Neural cell (in vitro differentiated cells): Measurements from ENCODE around the gene MAPK4. TPM values are rescaled to one million over a fixed set of nuclear protein-coding genes. Genes with fewer than 3 reads are reported as not detected.

Source experiments
- H2AFZ ChIP-seq: fragments of 200-600, 300-800 bp; sonication (generic), shearing (Covaris generic); 2 replicates; pipeline ENCODE4 v1.6.0; 2014; ENCODE audit warnings: low read depth, mild to moderate bottlenecking, antibody characterized with exemption, low read length, moderate library complexity
- H3F3A ChIP-seq: fragments of 200-600 bp; shearing (Covaris generic); 2 replicates; pipeline ENCODE4 v1.6.1; 2016; ENCODE audit warnings: mild to moderate bottlenecking, moderate library complexity, mixed read lengths, antibody characterized with exemption, low read length; ENCODE audit not compliant: insufficient read depth, poor library complexity, severe bottlenecking
- H3K27ac ChIP-seq: fragments of 200-600, 300-800 bp; sonication (generic), shearing (Covaris generic); 2 replicates; pipeline ENCODE4 v1.5.1; 2014; ENCODE audit warnings: mild to moderate bottlenecking, low read length, moderate library complexity
- H3K27me3 ChIP-seq: fragments of 300-800, 200-600 bp; sonication (generic), shearing (Covaris generic); 2 replicates; pipeline ENCODE4 v1.6.0; 2014; ENCODE audit warnings: mild to moderate bottlenecking, low read depth, low read length, moderate library complexity; ENCODE audit not compliant: insufficient read depth
- H3K36me3 ChIP-seq: fragments of 300-800, 200-600 bp; sonication (generic), shearing (Covaris generic); 2 replicates; pipeline ENCODE4 v1.5.1; 2014; ENCODE audit warnings: mild to moderate bottlenecking, antibody characterized with exemption, low read length, moderate library complexity; ENCODE audit not compliant: insufficient read depth
- H3K4me2 ChIP-seq: fragments of 300-800, 200-600 bp; sonication (generic), shearing (Covaris generic); 2 replicates; pipeline ENCODE4 v1.6.0; 2014; ENCODE audit warnings: mild to moderate bottlenecking, low read length
- H3K4me3 ChIP-seq: fragments of 300-800, 200-600 bp; sonication (generic), shearing (Covaris generic); 2 replicates; pipeline ENCODE4 v1.5.1; 2014; ENCODE audit warnings: mild to moderate bottlenecking, low read length, moderate library complexity
- H3K79me2 ChIP-seq: fragments of 200-600 bp; shearing (Covaris generic); replicated peaks from 2 replicates; pipeline ENCODE4 v1.6.0; 2014; ENCODE audit warnings: mild to moderate bottlenecking, low read length, moderate library complexity; ENCODE audit not compliant: insufficient read depth
- H3K9ac ChIP-seq: fragments of 300-800, 200-600 bp; sonication (generic), shearing (Covaris generic); 2 replicates; pipeline ENCODE4 v1.6.1; 2016; ENCODE audit warnings: mild to moderate bottlenecking, low read length, mixed read lengths
- H3K9me2 ChIP-seq: fragments of 200-600 bp; shearing (Covaris generic); 2 replicates; pipeline ENCODE4 v1.6.1; 2016; ENCODE audit warnings: mild to moderate bottlenecking, low read length, mixed read lengths; ENCODE audit not compliant: insufficient read depth
- H3K9me3 ChIP-seq: fragments of 200-600, 300-800 bp; sonication (generic), shearing (Covaris generic); 2 replicates; pipeline ENCODE4 v1.6.1; 2016; ENCODE audit warnings: mild to moderate bottlenecking, mixed run types, low read length, moderate library complexity, mixed read lengths
- H4K20me1 ChIP-seq: fragments of 200-600 bp; shearing (Covaris generic); 2 replicates; pipeline ENCODE4 v1.6.1; 2016; ENCODE audit warnings: mild to moderate bottlenecking, mixed run types; ENCODE audit not compliant: insufficient read depth
- CTCF ChIP-seq: fragments of 450-650 bp; IDR thresholded peaks from 2 replicates; pipeline ENCODE4 v1.5.1; 2014; ENCODE audit warnings: antibody characterized with exemption, mild to moderate bottlenecking, moderate library complexity; ENCODE audit not compliant: poor library complexity, severe bottlenecking
- EP300 ChIP-seq: fragments of 450-650 bp; conservative IDR thresholded peaks from 2 replicates; pipeline ENCODE4 v1.6.1; 2014; ENCODE audit warnings: antibody characterized with exemption, mild to moderate bottlenecking, moderate library complexity; ENCODE audit not compliant: poor library complexity, severe bottlenecking
- EZH2 ChIP-seq: fragments of 200-600, 300-800 bp; shearing (Covaris generic), sonication (generic); IDR thresholded peaks from 2 replicates; pipeline ENCODE4 v1.6.1; 2014; ENCODE audit warnings: antibody characterized with exemption, low read length, borderline replicate concordance, mild to moderate bottlenecking; ENCODE audit not compliant: insufficient read depth, poor library complexity, severe bottlenecking
- MXI1 ChIP-seq: fragments of 450-650 bp; conservative IDR thresholded peaks from 2 replicates; pipeline ENCODE4 v1.6.1; 2014; ENCODE audit warnings: antibody characterized with exemption, mild to moderate bottlenecking; ENCODE audit not compliant: poor library complexity, severe bottlenecking
- POLR2AphosphoS5 ChIP-seq: IDR thresholded peaks from 2 replicates; pipeline ENCODE4 v1.6.1; 2012
- RAD21 ChIP-seq: fragments of 450-650 bp; conservative IDR thresholded peaks from 2 replicates; pipeline ENCODE4 v1.6.1; 2014; ENCODE audit warnings: antibody characterized with exemption, mild to moderate bottlenecking, moderate library complexity
- REST ChIP-seq: IDR thresholded peaks from 2 replicates; pipeline ENCODE4 v1.6.1; 2012; ENCODE audit warnings: borderline replicate concordance
- SMC3 ChIP-seq: fragments of 450-650 bp; conservative IDR thresholded peaks from 2 replicates; pipeline ENCODE4 v1.6.1; 2014; ENCODE audit warnings: antibody characterized with exemption, mild to moderate bottlenecking, moderate library complexity; ENCODE audit not compliant: poor library complexity
- TAF1 ChIP-seq: IDR thresholded peaks from 2 replicates; pipeline ENCODE4 v1.6.1; 2012; ENCODE audit warnings: low read depth
- polyA plus RNA-seq: library from polyadenylated mRNA; depleted of rRNA; stranded (reverse); fragments of >200 nt; gene quantifications from 2 replicates; pipeline ENCODE4 v1.2.3, GENCODE V29; 2014

MAPK4 gene
- polyA plus RNA-seq, 1 donor from 2014 or later, result 12.7 TPM

GRCh38 chr18:50611529-50611941 lies 51.6 kb downstream of the MAPK4 start:
- H3K9me2 ChIP-seq, result no peaks in the 10 kb centered on the region
- H2AFZ ChIP-seq, result no peak overlapping the region

GRCh38 chr18:50614838-50615237 lies 55.0 kb downstream of the MAPK4 start:
- no peaks in the 10 kb centered on the region for H3K9me2 ChIP-seq
- no peaks in the 10 kb centered on the region for H3K36me3 ChIP-seq
- no peak overlapping the region for H3K27ac ChIP-seq
- TF ChIP-seq REST (no peak), CTCF (no peak), TAF1 (no peak), POLR2AphosphoS5 (no peak), MXI1 (no peak), SMC3 (no peak)
- H3K9me3 ChIP-seq, result no peaks in the 10 kb centered on the region
- no peak overlapping the region for H3K4me2 ChIP-seq
- H3K79me2 ChIP-seq, result no peaks in the 10 kb centered on the region
- H2AFZ ChIP-seq, result no peak overlapping the region
- H3K9ac ChIP-seq, result no peak overlapping the region
- no peaks in the 10 kb centered on the region for H4K20me1 ChIP-seq
- no peak overlapping the region for H3K4me3 ChIP-seq
- no peaks in the 10 kb centered on the region for H3K27me3 ChIP-seq
- no peaks in the 10 kb centered on the region for H3F3A ChIP-seq

More at GRCh38 chr18:50611529-50611941, 51.6 kb downstream of the MAPK4 start:
- peaks cover 3% of the 10 kb centered on the region for H3F3A ChIP-seq
- no peaks in the 10 kb centered on the region for H3K36me3 ChIP-seq
- H3K9me3 ChIP-seq, result no peaks in the 10 kb centered on the region
- no peaks in the 10 kb centered on the region for H4K20me1 ChIP-seq
- no peak overlapping the region for H3K4me2 ChIP-seq
- no peak overlapping the region for H3K4me3 ChIP-seq
- no peaks in the 10 kb centered on the region for H3K27me3 ChIP-seq
- H3K27ac ChIP-seq, result no peak overlapping the region
- TF ChIP-seq POLR2AphosphoS5 (no peak), RAD21 (no peak), EP300 (no peak), REST (no peak), SMC3 (no peak), EZH2 (no peak), TAF1 (no peak), MXI1 (no peak), CTCF (no peak)
- H3K79me2 ChIP-seq, result no peaks in the 10 kb centered on the region
- H3K9ac ChIP-seq, result no peak overlapping the region
